Stimulated activated naive CD4-positive, alpha-beta T cell (primary cell): ENCODE results near the gene ZBTB47.

ENCODE experiments used
- DNase-seq, 6 experiments: peaks; one replicate each; lab custom pipeline; 2025; lab: John Stamatoyannopoulos, UW

ZBTB47 gene

DNA sequence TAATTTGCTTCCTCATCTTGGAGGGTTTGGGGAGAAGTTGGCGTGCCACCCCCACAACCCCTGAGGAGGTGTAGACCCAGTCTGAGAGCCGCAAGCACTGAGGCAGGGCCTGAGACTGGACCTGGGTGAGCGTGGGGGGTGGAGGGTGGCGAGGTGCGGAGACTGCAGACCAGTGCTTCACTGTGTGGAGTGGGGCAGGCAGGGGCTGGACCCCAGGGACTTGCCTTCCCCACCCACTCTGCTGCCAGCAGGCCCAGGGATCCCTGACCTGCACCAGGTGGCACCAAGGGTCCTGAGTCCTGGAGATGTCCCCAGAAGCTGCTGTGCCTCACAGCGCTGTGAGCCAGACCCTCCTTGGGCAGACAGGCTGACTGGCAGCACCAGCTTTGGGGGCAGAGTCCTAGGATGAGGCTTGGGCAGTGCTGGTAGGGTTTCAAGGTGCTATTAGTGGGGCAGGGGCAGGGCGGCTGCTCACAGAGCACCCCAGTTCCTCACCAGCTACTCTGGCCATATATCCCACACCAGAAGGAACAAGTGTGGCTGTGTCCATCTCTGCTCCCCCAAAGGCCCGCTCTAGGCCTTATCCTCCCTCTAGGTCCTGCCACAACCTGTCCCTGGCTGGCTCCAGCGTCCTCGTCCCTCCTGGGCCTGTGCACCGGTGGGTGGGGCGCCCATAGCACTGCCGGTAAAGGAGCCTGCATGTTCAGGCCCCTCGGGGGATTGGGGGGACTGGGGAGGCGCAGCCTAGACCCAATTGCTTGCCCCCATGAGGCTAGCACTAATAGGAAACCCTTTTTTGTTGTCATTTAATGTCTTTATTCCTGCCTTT, 11.8 kb downstream of the ZBTB47 start:
- no peak for DNase-seq

DNA sequence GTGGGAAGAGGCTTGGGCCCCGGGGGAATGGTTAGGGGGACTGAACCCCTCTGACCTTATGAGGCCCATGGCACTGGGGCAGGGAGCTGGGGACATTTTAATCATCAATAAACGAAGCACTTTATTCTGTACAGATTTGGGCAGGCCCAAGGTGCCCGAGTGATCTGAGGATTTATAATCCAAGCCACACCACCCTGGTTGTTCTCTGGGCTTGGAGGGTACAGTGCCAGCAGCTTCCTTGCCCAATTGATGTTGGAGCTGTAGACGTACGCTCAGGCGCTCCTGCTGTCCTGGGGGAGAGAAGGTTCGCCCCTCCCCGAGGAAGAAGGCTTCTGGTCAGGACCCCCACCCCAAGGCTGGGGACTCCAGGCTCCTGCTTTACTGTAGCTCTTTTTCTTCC, 12.5 kb downstream of the ZBTB47 start:
- DNase-seq, result no peak

DNA sequence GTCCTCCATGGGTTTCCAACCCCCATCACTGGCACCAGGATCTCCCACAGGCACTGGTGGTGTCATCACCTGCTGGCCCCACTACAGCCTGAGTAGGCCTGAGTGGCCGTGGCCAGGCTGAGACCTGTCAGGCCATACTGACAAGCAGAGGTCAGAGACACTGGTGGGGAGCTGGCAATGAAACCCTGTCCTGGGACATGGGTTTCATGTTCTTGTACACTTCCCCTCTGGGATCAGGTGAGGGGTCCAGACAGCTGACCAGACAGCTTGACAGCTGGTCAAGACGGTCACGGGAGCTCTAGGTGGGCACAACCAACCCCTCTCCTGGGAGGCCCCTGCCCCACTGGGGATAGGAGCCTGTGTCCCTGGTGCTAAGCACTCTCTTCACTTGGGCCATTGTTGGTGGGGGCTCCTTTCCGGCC, 13.1 kb downstream of the ZBTB47 start:
- no peak for DNase-seq

DNA sequence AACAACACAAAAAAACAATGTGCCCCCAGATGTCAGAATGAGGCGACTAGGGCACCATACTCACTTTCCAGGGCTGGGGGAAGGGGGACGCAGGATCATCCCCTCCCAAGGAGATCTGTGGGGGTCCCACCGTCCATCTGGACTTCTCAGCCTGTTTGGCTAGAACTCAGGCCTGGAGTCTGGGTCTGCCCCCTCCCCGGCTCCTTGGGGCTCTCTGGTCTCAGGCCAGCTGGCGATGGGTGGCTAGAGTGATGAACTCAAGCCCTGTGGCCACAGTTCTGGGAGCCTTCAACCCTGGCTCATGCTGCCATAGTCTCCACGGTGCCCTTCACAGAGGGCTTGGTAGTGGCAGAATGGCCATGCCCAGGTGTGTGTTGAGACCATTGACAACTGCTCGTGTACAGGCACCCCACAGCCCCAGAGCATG, 13.6 kb downstream of the ZBTB47 start:
- no peak for DNase-seq

DNA sequence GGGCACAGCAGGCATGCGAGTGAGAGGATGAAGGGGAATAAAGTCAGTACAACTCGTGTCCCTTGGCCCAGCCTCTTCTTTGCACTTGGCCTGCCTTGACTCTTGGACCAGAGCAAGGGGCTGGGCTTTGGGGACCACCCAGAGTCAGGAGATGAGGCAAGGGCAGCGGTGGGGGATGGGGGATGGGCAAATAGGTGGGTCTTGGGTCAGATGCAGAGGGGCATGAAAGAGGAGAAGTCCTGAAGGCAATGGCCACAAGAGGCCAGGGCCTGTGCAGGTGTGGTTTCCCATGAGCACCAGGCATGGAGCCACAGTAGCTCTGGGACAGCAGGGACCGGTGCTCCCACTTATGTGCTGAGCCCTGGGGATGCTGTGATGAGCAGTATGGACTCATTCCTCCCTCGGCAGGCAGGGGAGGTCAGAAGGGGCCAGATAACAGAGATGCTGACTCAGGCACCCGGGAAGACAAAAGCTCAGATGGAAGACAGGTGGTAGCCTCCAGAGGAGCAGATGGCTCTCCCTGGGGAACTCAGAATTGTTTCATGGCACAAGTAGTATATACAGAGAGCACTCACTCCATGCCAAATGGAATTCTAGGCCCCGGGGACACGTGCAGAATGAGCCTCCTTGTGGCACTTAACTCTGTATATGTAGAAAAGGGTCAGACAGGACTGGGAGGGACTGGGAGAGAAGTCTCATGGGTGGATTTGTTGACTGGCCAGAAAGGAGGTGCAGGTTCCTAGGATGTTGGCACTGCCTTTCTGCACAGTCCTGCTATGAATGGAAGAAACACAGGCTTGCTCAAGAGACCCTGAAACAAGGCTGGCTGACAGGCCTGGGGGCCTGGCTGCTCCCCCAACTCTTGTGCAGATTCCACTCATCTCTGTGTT, 14.3 kb downstream of the ZBTB47 start:
- DNase-seq, result no peak

DNA sequence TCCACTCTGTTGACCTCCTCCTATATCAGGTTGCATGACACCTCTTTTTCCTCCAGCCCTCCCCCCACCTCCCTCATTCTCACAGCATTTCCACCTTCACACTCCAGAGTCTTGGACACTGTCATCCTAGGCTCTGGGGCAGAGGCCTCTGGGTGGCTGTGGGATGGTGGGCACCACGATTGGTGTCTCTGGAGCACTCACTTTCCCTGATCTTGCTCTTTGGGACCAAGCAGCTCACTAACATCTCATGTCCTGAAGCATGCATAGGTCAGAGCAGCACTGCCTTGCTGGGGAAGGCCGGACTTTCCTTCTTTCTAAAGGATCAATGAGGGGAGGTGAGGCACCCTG, 14.9 kb downstream of the ZBTB47 start:
- no peak for DNase-seq

DNA sequence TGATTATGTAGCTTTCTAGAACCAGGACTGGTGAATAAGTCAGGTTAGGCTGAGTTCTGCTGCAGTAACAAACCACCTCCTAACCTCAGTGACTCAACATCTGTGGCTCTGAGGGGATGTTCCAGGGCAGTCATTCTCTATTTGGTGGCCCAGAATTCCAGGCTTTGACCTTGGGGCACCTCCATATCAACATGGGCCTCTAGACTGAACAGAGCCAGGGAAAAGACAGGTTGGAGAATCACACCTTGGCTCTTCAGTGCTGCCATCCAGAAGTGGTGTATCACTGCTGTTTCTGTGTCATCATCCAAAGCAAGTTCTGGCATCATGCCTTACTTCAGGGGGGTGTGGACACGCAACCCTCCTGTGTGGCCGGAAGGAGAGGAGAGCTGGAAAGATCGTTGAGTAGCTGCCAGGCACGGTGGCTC, 15.3 kb downstream of the ZBTB47 start:
- no peak for DNase-seq

DNA sequence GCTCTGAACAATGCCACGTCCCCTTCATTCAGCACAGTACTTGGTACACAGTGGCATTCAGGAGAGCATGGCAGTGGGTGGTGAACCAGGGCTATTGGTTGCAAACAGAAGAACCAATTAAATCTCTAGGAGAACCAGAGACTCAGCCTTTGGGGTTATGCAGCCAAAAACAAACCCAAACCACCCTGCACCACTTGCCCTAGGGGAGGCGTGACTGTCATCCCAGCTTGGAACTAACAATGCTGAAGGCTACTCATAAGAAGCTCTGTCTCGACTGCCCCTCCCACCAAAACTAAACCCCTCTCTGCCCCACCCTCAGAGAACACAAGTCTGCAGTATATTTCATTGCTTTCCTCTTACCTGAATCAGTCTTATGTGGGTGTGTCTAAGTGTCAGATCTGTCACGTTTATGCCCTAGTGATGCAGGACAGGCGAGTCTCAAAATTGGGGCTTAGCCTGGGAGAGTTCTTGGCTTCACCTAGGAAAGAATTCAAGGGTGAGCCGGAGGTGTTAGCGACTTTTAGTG, 16.6 kb downstream of the ZBTB47 start:
- no peak for DNase-seq

DNA sequence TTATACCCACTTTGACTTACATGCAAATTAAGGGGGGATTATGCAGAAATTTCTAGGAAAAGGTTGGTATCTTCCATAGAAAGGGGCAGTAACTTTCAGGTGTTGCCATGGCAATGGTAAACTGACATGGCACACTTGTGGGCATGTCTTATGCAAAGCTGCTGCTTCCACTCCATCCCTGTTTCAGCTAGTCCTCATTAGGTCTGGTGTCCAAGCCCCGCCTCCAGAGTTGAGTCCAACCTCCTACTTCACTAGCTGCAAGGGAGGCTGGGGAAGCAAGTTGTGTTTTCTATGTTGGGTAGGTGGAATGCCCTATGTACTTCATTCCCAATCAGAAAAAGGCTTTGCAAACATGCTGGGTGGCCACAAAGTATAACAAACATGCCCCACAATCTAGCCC, 17.2 kb downstream of the ZBTB47 start:
- DNase-seq, result no peak

DNA sequence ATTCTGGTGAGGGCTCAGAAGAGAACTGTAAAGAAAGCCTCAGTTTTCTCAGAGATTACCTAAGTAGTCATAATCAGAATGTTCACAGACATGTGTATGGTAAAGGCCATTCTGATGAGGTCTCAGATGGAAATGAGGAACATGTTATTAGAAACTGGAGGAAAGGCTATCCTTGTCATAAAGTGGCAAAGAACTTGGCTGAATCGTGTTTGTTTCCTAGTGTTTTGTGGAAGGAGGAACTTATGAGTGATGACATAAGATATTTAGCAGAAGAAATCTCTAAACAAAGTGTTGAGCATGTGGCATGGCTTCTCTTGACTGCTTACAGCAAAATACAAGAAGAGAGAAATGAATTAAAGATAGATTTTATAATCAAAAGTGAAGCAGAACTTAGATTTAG, 19.0 kb downstream of the ZBTB47 start:
- DNase-seq, result no peak

DNA sequence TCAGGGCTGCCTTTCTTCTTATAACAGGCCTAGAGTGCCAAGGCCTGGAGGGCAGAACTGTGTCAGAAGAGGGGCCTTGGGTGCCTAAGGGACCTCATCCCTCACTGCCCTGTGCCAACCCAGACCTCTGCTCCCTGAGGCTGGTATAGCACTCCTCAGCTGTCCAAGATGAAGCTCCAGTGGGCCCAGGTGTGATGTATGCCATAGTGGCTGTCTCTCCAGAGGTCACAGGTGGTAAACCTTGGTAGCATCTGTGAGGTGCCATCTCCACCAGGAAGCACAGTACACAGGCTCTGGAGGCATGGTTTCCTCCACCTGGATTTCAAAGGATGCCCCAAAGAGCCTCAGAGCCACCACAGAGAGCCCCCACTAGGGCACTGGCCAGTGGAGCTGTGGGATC, 19.6 kb downstream of the ZBTB47 start:
- no peak for DNase-seq

DNA sequence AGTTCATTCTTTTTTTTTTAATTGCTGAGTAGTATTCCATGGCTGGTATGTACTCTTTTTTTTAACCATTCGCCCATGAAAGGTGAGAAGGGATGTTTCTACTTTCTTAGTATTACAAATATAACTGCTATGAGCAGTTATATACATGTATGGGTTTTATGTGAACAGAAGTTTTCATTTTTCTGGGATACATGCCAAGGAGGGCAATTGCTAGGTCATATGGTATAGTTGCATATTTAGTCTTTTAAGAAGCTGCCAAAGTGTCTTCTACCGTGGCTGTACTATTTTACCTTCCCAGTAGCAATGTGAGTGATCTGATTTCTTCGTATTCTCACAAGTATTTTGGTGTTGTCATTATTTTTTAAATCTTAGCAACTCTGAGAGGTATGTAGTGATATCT, 20.6 kb downstream of the ZBTB47 start:
- DNase-seq, result no peak

DNA sequence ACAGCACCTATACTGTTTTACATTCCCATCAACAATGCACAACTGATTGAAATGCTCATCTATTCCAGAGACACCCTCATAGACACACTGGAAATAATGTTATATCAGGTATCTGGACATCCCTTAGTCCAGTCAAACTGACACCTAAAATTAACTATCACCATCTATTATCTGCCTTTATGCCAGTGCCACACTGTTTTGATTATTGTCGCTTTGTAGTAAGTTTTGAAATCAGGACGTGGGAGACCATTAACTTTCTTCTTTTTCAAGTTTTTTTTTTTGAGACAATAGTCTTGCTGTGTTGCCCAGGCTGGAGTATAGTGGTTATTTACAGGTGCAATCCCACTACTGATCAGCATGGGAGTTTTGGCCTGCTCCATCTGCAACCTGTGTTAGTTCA, 22.4 kb downstream of the ZBTB47 start:
- DNase-seq, result no peak

DNA sequence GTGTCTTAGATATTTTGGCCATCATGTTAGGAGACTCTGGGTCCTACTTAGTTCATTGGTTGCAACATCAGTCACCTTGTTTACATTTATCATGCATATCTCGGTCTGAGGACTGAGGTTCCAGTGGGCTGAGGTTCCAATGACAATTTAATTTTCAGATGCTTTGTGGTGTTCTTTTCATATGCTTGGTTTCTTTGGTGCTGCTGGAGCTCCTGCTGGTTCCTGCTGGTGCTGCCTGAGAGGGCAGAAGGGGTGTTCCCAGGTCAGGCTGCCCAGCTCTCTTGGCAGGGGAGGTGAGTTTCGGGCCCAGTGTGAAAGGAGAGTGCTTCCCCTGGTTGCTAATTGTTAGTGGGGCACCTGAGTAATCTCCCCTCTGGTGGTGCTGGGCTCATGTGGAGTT, 24.9 kb downstream of the ZBTB47 start:
- no peak for DNase-seq

DNA sequence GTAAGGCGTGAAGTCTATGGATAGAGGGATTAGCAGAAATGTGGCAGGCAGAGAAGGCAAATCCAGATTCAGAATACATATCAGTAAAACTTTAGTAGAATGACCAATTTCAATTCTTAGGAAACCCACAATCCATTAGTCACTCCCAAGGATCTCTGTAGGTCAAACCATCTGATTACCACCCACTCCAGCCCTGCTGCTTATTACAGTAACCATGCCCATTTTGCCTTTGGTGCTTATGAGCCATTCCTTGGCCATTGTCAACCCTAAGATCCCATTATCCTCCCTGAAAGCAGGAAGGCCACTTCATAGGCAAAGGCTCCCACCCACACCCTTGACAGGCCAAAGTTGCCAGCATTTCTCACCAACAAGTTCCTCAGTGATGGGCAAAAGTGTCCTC, 26.8 kb downstream of the ZBTB47 start:
- no peak for DNase-seq

DNA sequence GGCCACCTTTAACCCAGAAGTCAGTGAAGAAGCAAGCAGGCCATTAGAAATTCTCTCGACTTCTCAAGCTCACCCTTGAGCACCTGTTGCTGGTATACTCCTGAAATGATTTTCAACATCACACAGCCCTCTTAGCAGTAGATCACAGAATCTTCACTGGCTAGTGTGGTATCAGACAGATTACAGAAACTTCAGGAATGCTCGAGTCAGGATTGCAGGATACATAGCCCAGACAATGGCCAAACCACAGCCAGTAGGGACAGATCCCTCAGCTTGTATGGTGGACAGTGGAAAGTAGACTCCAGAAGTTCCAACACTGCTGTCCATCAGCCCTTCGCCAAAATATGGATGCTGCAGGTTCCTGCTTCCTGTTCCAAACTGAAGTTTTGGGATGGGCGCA, 27.3 kb downstream of the ZBTB47 start:
- DNase-seq, result no peak

DNA sequence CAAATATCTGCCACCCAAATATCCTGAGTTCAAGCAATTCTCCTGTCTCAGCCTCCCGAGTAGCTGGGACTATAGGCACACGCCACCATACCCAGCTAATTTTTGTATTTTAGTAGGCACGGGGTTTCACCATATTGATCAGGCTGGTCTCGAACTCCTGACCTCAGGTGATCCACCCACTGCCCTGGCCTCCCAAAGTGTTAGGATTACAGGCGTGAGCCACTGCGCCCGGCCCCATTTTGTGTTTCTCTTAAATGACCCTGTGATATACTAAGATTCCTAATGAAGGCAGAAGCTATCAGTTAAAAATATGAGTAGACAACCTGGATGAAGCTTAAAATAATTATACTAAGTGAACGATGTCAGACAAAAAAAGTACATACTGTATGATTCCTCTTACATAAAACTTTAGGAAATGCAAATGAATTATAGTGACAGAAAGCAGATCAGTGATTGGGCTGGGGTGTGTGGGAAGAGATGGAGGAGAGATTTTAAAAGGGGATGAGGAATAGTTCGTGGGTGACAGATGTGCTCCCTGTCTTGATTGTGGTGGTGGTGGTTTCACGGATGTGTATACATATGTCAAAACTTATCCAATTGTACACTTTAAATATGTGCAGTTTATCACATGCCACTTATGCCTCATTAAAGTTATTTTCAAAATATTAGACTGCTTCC, 28.0 kb downstream of the ZBTB47 start:
- DNase-seq, result no peak

DNA sequence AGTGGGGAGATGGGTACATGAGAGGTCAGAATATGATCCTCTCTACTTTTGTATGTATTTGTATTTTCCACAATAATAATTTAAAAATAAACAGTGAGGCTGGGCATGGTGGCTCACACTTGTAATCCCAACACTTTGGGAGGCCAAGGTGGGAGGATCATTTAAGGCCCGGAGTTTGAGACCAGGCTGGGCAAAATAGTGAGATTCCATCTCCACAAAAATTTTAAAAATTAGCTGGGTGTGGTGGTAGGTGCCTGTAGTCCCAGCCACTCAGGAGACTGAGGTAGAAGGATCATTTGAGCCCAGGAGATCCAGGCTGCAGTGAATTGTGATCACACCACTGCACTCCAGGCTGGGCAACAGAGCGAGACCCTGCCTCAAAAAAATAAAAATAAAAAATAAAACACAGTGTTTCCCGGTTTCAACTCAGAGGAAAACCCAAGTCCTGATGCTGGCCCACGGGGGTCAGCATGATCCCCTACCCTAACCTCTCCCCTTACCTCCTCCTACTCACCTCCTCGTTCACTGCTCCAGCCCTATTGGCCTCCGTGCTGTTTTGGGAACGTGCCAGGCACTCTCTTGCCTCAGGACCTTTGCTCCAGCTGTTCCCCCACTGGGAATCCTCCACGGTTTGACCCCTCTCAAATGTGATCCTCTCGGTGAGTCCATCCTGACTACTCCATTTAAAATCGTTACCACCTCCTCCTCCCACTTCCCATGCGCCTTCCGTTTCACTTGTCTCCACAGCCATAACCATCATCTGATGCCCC, 29.0 kb downstream of the ZBTB47 start:
- no peak for DNase-seq

DNA sequence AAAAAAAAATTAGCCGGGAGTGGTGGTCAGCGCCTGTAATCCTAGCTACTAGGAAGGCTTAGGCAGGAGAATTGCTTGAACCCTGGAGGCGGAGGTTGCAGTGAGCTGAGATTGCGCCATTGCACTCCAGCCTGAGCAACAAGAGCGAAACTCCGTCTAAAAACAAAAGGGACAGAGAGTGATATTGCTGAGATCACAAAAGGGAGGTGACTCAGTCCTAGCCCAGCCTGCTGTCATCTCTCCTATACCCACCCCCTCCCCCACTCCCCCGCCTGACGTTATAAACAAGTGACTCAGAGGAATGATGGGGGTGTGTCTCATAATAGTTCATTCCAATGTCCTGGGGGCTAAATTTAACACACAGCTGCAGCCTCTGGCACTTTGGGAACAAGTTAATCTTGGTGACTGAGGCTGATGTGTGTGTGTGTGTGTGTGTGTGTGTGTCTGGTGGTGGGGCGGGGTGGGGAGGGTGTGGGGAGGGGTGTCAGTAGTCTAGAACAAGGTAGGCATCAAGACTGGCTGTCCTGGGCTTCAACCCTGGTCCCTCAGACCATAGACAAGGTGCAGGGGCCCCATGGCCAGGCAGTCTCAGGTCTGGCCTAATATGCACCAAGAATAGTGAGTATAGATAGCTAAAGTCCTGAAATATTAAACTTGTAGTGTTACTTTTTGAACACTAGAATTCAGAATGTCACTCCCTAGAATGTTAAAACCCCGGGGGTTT, 30.5 kb downstream of the ZBTB47 start:
- no peak for DNase-seq

DNA sequence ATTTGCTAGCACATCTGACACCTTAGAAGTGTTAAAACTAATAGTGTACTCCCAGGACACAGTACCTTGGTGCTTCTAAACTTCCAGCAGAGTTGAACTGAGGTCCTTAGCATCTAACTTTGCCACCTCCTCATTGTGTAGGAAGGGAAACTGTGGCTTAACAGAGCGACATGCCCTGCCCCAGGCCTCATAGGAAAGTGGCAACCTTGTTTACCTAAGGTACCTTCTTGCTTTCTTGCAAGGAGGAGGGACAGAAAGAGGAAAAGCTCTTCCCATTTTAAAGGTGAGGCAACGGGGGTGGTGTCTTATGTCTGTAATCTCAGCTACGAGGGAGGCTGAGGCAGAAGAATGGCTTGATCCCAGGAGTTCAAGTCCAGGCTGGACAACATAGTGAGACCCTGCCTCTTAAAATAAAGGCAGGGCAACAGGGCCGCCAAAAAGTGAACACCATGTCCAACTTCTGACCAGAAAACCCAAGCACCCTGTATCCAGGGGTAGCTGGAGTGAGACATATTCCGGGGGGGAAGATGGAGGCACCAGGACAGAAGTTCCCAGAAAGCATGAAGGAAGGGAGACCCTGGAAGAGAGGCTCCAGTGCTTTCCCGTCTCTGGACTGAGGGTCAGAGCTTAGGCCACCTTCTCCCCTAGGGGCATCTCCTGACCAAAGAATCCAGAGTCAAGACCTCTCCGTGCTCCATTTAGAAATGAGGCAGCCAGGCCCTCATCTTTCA, 31.3 kb downstream of the ZBTB47 start:
- no peak for DNase-seq
